Activated naive CD4-positive, alpha-beta T cell treated with anti-CD3 and anti-CD28 coated beads, Interleukin-2, amount 50 U/mL, for 72 hours (primary cell): ENCODE measurements around the gene GPR108. TPM values are rescaled to one million over a fixed set of nuclear protein-coding genes. Genes with fewer than 3 reads are reported as not detected.
A peak's percentile ranks its signal among the peaks of the same experiment; 100 is the strongest.

Experiments used
- ATAC-seq, 2 donors: fragments of 150-1000 bp; cut with Tn5 transposase; 2 replicates each; pipeline ENCODE4 v1.10.0; 2021; ENCODE audit warnings: mild to moderate bottlenecking in 2 of 2, moderate library complexity in 2 of 2
- DNase-seq, 2 donors: peaks; one replicate each; pipeline ENCODE4 v3.0.0; 2021 to 2022; ENCODE audit warnings: low spot score in 2 of 2
- H3K27ac Mint-ChIP-seq, 2 donors: one replicate each; pipeline ENCODE4 v1.8.0; 2022; ENCODE audit warnings: mild to moderate bottlenecking in 2 of 2, mixed read lengths in 2 of 2
- H3K36me3 Mint-ChIP-seq, 2 donors: one replicate each; pipeline ENCODE4 v1.8.0; 2022; ENCODE audit warnings: mixed read lengths in 2 of 2
- H3K9me3 Mint-ChIP-seq, 2 donors: one replicate each; pipeline ENCODE4 v1.8.0; 2022; ENCODE audit warnings: mixed read lengths in 2 of 2
- total RNA-seq, 2 donors: library from RNA; stranded (reverse); gene quantifications; one replicate each; pipeline ENCODE4 v1.2.3, GENCODE V29; 2022

GPR108 gene
- total RNA-seq, 2 donors from 2014 or later: 45.4 to 91.8 TPM

- peaks cover 0 to 7% of the 10 kb centered on the region in 2 donors for H3K36me3 Mint-ChIP-seq
- peaks cover 5 to 9% of the 10 kb centered on the region in 2 donors for H3K9me3 Mint-ChIP-seq
- ATAC-seq (no peak), DNase-seq (no peak)
- H3K27ac Mint-ChIP-seq: no peak overlapping the region
Measured at GRCh38 chr19:6719992-6720368, 17.4 kb downstream of the GPR108 start.

DNA sequence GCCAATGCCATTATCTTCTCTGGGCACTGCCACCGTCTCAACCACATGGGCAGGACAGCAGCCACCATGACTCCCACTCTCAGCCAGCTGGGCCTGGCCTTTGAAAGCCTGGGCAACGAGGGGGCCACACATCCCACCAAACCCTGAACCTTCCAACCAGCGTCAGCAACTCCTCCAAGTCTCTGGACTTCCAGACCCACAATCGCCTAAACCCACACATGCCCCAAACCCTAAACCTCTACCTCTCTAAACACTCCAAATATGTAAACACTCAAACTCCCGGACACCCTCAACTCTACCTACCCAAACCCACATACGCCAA lies 17.9 kb downstream of the GPR108 start:
- ATAC-seq: no peak
- Mint-ChIP-seq H3K27ac (no peak overlapping the region), H3K9me3 (peaks cover 5 to 9% of the 10 kb centered on the region in 2 donors), H3K36me3 (peaks cover 0 to 7% of the 10 kb centered on the region in 2 donors)
- DNase-seq: no peak

GRCh38 chr19:6718741-6719539 lies 18.4 kb downstream of the GPR108 start:
- H3K9me3 Mint-ChIP-seq: peaks cover 5 to 9% of the 10 kb centered on the region in 2 donors
- no peak overlapping the region for H3K27ac Mint-ChIP-seq
- DNase-seq (peak in 1 of 2 donors; percentile 27), ATAC-seq (peak; percentile 30 to 71)
- peaks cover 0 to 7% of the 10 kb centered on the region in 2 donors for H3K36me3 Mint-ChIP-seq

- H3K36me3 Mint-ChIP-seq: peaks cover 0 to 7% of the 10 kb centered on the region in 2 donors
- ATAC-seq (peak in 1 of 2 donors; percentile 14), DNase-seq (no peak)
- H3K9me3 Mint-ChIP-seq: peaks cover 5 to 9% of the 10 kb centered on the region in 2 donors
- H3K27ac Mint-ChIP-seq: no peak overlapping the region
Measured at GRCh38 chr19:6718111-6718740, 19.2 kb downstream of the GPR108 start.

DNA sequence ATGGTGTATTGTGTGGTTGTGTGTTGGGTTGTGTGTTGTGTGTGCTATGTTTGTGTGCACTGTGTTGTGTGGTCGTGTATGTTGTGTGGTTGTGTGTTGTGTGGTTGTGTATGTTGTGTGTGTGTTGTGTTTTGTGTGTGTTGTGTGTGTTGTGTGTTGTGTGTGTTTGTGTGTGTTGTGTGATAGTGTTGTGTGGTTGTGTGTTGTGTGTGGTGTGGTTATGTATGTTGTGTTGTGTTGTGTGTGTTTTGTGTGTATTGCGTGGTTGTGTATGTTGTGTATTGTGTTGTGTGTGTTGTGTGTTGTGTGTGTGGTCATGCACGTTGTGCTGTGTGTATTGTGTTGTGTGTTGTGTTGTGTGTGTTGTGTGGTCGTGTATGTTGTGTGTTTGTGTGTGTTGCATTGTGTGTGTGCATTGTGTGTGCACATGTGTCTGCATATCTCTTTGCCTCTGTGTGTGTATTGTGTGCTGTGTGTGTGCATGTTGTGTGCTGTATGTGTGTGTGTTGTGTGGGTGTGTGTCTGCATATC lies 19.9 kb downstream of the GPR108 start:
- DNase-seq (no peak), ATAC-seq (no peak)
- peaks cover 5 to 9% of the 10 kb centered on the region in 2 donors for H3K9me3 Mint-ChIP-seq
- H3K27ac Mint-ChIP-seq: peak overlapping the region in 1 of 2 donors; percentile 56
- peaks cover 0 to 7% of the 10 kb centered on the region in 2 donors for H3K36me3 Mint-ChIP-seq

DNA sequence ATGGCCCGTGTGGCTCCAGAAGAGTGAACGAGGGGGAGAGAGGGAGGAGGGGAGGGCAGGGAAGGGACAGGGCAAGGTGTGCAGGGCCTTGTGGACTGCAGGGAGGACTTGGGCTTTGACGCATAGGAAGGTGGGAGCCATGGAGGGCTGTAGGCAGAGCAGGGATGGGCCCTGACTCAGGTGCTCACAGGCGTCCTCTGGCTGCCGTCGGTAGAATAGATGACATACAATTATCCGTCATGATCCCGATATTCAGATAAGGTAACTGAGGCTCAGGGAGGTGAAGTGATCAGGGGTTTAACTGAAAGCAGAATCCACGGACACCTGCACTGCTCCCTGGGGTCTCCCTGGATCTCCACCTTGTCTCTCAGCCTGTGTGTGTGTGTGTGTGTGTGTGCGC lies 20.3 kb downstream of the GPR108 start:
- Mint-ChIP-seq H3K27ac (peak overlapping the region in 1 of 2 donors; percentile 56), H3K36me3 (peaks cover 0 to 7% of the 10 kb centered on the region in 2 donors), H3K9me3 (peaks cover 5 to 9% of the 10 kb centered on the region in 2 donors)
- DNase-seq (no peak), ATAC-seq (peak in 1 of 2 donors; percentile 30)

DNA sequence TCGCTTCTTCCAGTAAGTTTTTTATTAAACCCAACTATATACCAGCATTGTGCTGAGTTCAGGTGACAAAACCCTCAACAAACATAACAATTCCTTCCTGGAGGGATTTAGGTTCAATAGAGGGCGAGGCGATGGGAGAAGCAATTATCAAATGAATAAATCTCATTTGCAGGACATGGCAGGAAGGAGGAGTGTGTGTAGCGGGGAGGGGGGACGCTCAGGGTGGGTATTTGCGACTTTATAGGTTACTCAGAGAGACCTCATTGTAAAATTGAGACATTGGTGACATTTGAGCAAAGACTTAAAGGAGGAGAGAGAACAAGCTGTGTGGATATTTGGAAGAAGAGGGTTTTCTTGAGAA lies 20.8 kb downstream of the GPR108 start:
- ATAC-seq: no peak
- DNase-seq: no peak
- Mint-ChIP-seq H3K27ac (no peak overlapping the region), H3K9me3 (peaks cover 5 to 9% of the 10 kb centered on the region in 2 donors), H3K36me3 (peaks cover 0 to 7% of the 10 kb centered on the region in 2 donors)

DNA sequence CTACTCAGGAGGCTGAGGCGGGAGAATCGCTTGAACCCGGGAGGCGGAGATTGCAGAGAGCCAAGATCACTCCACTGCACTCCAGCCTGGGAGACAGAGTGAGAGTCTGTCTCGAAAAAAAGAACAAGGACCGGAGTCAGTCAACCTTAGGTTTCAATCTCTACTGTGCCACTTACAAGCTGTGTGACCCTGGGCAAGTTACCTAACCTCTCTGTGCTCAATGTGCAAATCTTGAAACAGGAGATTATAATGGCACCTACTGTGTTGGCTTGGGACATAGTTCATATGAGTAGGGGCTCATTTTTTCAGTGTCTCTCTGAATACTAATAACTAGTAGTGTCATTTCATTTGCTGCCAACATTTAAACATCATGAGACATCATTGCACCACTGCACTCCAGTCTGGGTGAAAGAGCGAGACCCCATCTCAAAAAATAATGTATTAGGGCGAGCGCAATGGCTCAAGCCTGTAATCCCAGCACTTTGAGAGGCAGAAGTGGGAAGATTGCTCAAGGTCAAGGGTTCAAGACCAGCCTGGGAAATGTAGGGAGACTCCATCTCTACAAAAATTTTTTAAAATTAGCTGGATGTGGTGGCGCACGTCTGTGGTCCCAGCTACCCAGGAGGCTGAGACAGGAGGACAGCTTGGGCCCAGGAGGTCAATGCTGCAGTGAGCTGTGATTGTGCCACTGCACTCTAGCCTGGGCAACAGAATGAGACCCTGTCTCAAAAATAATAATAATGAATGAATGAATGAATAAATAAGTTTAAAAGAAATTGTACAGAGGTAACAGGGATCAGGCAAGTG lies 22.4 kb downstream of the GPR108 start:
- H3K27ac Mint-ChIP-seq: no peak overlapping the region
- ATAC-seq (no peak), DNase-seq (no peak)
- H3K9me3 Mint-ChIP-seq: peaks cover 5 to 9% of the 10 kb centered on the region in 2 donors
- peaks cover 0 to 7% of the 10 kb centered on the region in 2 donors for H3K36me3 Mint-ChIP-seq

DNA sequence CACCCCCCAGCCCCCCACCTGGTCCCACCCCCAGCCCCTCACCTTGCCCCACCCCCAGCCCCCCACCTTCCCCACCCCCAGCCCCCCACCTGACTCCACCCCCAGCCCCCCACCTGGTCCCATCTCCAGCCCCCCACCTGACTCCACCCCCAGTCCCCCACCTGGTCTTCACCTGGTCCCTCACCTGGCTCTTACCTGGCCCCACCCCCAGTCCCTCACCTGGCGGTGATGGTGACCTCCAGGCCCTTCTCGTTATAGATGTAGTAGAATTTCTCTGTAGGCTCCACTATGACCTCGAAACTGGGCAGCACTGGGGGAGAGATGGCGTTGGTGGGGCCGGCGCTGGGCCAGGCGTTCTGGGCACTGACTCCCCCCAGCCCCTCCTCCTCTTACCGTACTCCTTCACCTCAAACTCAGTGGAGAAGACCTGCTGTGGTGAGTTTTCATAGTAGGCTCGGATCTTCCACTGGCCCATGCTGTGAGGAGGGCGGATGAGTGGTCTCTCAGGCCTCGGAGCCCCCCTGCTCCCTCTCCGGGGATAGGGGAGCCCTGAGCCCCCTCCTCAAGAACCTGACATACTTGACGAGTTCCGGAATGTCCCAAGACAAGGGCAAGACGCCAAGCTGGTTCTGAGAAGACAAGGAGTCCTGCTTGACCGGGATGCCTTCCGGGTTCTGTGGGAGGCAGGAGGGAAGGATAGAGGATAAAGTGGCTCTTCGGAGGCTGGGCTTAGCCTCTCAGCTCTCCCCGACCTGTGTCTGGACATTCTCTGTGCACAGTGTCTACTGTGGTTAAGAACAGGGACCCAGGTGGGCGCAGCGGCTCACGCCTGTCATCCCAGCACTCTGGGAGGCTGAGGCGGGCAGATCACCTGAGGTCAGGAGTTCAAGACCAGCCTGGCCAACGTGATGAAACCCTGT lies 23.3 kb downstream of the GPR108 start:
- Mint-ChIP-seq H3K27ac (no peak overlapping the region), H3K9me3 (peaks cover 5 to 9% of the 10 kb centered on the region in 2 donors), H3K36me3 (peaks cover 0 to 7% of the 10 kb centered on the region in 2 donors)
- DNase-seq: no peak
- no peak for ATAC-seq

DNA sequence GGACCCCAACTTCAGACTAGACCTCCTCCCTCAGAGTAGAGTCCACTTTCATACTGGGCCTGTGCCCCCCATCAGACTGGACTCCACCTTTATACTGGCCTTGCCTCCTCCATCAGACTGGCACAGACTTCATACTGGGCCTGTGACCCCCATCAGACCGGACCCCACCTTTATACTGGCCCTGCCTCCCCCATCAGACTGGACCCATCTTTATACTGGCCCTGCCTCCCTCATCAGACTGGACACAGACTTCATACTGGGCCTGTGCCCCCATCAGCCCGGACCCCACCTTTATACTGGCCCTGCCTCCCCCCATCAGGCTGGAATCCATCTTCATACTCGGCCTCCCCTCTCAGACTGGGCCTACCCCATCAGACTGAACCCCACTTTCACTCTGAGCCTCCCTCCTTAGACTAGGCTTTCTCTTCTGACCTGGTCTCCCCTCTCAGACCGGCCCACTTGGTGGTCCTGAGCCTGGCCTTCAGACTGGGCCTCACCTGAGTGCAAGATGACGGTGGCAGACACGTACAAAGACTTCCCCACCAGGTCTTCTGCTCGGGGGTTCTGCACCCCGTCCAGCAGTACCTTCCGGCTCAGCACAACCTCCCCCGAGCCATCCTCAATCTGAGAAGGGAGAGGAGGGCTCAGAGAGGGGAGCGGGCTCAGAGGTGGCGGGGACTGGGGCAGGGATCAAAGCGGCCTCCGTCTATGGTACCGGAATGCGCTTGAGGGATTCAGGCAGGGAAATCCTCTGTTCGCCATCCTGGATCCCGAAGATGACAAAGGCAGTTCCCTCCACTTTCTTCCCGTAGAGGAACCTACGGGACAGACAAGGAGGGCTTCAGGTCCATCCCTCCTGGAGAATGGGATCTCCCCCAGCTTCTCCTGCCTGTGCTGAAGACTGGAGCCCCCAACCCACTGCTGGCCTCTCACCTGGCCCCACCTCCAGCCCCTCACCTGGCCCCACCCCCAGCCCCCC lies 24.4 kb downstream of the GPR108 start:
- Mint-ChIP-seq H3K27ac (no peak overlapping the region), H3K9me3 (peaks cover 5 to 9% of the 10 kb centered on the region in 2 donors), H3K36me3 (peaks cover 0 to 7% of the 10 kb centered on the region in 2 donors)
- ATAC-seq (no peak), DNase-seq (no peak)

DNA sequence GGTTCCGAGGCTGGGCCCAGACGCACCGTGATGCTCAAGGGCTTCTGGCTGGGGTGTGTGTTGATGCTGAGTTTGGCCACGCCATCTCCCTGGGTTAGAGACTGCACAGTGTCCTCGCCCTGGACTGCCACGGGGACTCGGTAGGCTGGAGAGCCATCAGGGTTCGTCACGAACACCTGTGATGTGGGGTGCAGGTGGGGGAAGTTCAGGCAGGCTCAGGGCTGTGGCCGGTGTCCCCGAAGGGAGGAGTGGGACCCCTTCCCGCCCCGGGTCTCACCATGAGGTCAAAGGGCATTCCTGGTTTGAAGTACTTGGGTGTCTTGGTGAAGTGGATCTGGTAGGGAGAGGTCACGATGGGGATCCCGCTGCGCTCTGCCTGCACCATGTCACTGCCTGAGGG lies 25.1 kb downstream of the GPR108 start:
- peaks cover 0 to 1% of the 10 kb centered on the region in 2 donors for H3K36me3 Mint-ChIP-seq
- ATAC-seq (no peak), DNase-seq (no peak)
- no peak overlapping the region for H3K27ac Mint-ChIP-seq
- H3K9me3 Mint-ChIP-seq: peaks cover under 1 to 2% of the 10 kb centered on the region in 2 donors

DNA sequence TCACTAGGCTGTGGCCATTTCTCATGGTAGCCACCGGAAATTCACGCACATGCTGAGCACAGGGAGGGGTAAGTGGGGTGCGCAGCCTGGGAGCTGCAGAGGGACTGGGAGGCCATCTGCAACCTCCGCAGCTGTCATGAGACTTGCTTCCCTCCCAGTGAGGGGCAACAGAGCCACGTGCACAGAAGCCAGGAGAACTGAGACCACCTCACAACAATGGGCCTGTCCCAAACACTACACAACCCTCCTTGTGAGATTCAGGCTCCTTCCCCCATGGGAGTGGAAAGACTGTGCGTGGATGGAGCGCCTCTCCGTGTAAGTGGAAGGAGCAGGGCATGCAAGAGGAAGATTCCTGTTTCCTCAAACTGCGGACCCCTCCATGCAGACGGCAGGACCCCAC lies 25.8 kb downstream of the GPR108 start:
- Mint-ChIP-seq H3K36me3 (no peaks in the 10 kb centered on the region), H3K27ac (no peak overlapping the region), H3K9me3 (no peaks in the 10 kb centered on the region)
- DNase-seq: no peak
- ATAC-seq: no peak

GRCh38 chr19:6711078-6711361 lies 26.4 kb downstream of the GPR108 start:
- H3K27ac Mint-ChIP-seq: no peak overlapping the region
- no peaks in the 10 kb centered on the region for H3K36me3 Mint-ChIP-seq
- no peaks in the 10 kb centered on the region for H3K9me3 Mint-ChIP-seq
- ATAC-seq (no peak), DNase-seq (no peak)

DNA sequence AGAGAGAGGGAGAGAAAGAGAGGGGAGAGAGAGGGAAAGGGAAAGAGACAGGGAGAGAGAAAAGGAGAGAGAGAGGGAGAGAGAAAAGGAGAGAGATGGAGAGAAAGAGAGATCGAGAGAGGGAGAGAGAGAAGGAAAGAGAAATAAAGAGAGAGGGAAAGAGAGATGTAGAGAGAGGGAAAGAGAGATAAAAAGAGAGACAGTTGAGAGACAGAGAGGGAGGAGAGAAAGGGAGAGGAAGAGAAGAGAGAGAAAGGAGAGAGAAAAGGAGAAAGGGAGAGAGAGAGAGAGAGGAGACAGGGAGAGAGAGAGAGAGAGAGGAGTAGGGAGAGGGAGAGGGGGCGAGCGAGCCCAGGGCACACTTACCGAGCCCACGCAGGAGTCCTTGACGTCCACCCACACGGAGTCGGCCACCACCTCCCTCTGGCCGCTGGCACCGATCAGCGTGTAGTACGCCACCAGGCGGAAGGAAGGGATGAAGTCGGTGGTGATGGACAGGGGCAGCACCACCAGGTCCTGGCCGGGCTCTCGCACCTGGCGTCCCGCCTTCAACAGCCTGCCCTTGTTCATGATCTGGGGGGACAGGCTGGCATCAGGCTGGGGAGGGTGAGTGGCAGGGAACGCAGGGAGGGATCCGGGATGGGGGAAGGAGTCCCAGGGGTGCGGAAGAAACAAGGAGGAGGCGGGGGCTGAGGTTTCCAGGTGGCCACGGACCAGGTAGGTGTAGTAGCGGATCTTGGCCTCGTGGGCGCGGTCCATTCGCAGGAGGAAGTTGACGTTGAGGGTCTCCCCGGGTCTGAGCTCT lies 26.9 kb downstream of the GPR108 start:
- H3K27ac Mint-ChIP-seq: peak overlapping the region in 1 of 2 donors; percentile 16
- ATAC-seq (peak; percentile 26 to 56), DNase-seq (no peak)

More for the DNA sequence above, 26.9 kb downstream of the GPR108 start:
- Mint-ChIP-seq H3K36me3 (no peaks in the 10 kb centered on the region), H3K9me3 (no peaks in the 10 kb centered on the region)
